D341Med (cell line): Measurements from ENCODE around the gene GRIA1.

Source experiments
- DNase-seq: peaks from one replicate; pipeline ENCODE4 v3.0.0; 2012; ENCODE audit warnings: low spot score

Gene GRIA1

DNA sequence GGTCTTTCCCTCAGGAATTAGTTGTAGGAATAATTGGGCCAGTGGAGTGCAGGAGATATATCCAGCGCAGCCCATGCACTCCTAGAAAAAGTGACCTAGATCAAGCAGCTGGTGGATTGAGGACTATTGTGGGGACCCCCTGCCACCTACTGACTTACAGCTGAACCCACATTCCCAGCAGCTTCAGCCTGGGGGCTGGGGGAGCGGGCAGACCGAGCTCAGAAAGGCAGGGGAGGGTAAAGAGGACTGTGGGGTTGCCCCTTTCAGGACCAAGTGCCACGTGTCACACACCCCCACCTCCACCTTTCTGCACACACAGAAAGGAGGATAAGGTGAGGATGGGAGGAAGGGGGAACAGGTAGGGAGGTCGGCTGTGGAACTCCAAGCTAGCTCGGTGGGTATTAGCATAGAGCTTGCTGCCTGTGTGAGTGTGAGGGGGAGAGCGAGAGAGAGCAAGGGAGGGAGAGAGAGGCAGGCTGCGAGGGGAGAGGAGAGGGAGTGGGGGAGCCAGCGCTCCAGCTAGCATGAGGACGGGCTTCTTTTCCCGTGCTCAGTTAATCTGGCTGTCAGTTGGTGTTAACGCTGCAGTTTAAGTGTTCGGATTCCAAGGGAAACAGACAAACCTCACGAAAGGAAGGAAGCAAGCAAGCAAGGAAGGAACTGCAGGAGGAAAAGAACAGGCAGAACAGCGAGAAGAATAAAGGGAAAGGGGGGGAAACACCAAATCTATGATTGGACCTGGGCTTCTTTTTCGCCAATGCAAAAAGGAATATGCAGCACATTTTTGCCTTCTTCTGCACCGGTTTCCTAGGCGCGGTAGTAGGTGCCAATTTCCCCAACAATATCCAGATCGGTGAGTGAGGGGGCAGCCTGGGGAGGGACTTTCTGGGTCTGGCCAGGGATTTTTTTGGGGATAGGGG is at the start of gene GRIA1:
Gene GRIA1 (plus strand): TSS at position 553 of the 920 bp plus-strand sequence.
- no peak for DNase-seq

DNA sequence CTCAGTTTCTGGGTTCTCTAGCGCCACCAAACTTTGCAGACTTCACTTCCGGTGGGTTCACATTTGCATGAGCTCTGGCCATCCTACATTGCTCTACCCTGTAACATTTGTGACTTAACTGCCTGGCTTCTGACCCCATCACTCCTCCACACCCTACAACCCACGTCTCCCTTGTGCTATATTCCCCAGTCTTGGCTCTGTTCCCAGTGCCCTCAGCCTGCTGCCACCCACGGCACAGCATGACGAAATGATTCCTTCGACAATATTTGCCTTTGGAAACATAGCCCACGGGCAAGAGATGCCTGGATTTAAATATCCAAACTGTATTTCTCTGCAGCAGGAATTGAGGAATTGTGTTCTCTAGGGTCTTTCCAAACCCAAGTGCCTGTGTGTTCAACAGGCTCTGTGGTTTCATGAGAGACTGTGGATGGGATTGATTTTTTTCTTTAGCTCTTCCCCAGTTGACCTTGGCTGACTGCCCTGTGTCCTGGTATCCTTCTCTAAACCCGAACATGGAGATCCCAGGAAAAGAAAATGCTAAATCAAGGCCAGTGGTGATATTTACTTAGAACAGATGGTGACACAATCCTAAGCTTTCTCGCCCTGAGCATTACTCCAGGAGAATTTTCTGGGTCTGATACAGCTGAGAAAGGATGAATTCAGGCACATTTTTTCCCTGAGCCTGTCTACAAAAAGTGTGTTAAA is 44.4 kb upstream of the GRIA1 start:
- DNase-seq: no peak

- no peak for DNase-seq
These were observed 42.9 kb upstream of the GRIA1 start for GRCh38 chr5:153447534-153447933.

DNA sequence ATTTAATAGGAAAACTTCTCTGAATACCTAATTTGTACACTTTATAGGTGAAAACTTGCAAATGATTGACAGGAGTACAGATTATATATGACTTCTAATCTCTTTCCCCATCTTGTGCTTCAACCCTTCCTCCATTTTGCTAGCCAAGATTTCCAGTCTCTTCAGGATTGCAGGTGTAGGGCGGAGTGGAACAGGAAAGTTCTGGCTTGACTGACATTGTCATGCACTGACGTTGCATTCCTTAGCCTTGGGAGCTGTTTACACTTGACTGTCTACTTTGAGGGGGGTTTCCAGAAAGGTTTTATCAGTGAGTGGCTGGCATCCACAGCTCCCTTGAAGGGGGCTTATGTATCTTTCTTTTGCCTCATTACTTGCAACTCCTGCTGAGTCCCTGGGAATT is 34.1 kb upstream of the GRIA1 start:
- DNase-seq: no peak

DNA sequence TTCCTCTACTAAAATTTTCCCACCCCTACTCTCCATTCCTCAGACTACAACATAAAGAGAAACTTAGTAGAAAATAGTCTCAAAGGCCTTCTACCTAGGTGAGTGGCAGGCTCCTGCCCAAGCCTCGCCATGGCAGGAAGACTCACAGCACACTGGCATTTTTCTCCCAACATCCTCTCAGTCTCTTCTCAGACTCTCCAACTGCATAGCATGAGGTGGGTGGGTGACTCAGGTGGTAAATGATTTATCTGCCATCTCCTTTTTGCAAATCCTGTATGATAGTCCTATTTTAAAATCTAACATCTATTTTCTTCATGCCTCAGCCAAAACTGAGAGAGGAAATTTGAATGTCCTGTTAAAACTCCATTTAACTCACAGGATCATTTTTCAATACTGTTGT is 33.5 kb upstream of the GRIA1 start:
- no peak for DNase-seq

GRCh38 chr5:153458268-153458667 is 32.2 kb upstream of the GRIA1 start:
- DNase-seq: no peak

DNA sequence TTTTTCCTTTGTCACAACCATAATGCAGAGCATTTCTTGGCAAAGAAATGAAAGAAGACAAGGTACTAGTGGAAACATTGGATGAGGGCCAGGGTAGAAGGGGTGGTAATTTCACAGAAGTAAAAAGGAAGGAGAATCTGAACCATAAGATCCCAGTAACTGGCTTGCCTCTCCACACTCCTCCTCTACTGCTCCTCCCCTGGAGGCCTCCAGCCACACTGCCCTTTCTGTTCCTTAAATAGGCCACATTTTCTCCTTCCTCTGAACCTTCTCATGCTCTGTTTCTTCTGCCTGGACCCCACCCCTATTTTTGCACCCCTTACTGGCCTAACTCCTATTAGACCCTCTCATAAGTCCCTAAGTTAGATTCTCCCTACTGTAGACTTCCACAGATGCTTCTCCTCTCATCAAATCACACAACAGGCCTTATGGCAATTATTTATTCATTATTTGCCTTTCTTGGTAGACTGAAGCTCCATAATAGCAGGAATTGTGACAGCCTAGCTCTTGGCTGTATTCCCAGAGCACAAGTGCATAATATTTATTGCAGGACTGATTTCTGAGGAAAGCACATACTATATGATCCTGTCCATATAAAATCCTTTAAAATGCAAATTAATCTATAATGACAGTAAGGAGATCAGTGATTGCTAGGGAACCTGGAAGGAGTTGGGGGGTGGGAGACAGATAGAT is 31.3 kb upstream of the GRIA1 start:
- DNase-seq: no peak

DNA sequence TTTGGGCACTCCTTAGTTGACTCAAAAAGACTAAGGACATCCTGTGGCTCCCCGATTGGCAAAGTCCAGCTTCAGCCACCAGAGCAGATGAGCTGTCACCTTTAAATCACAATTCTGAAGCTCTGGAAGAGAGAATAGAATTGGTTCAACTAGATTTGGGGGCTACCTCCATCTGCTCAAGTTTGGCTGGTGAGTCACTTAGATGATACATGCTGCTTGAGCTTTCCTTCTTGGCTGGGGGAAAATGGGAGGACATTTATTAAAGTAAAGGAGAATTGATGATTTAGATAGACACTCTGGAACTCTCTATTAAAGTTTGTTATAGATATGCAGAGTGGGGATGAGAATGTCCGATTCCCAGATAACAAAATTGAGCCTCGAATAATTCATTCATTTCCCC is 30.0 kb upstream of the GRIA1 start:
- DNase-seq: no peak

- no peak for DNase-seq
These were observed 29.1 kb upstream of the GRIA1 start for GRCh38 chr5:153461341-153461740.

GRCh38 chr5:153463806-153464205 is 26.7 kb upstream of the GRIA1 start:
- no peak for DNase-seq

- no peak for DNase-seq
These were observed 22.9 kb upstream of the GRIA1 start for GRCh38 chr5:153467546-153467945.

DNA sequence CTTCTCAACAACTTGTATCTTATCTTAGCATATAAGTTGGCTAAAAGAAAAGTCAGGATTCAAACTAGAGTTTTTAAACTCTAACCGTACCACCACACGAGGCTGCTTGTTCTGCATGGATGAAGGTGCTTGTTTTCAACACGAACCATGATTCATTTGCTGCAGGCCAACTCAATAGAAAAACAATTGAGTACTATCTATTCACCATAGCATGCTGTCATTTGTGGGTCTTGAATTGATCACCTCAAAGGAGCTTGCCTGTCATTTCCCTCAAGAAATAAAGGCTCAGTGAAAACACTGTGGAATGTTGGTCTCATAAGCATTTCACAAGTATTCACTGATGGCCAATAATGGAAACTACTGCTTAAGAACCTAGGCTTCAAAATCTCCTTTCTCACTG is 21.0 kb upstream of the GRIA1 start:
- no peak for DNase-seq

DNA sequence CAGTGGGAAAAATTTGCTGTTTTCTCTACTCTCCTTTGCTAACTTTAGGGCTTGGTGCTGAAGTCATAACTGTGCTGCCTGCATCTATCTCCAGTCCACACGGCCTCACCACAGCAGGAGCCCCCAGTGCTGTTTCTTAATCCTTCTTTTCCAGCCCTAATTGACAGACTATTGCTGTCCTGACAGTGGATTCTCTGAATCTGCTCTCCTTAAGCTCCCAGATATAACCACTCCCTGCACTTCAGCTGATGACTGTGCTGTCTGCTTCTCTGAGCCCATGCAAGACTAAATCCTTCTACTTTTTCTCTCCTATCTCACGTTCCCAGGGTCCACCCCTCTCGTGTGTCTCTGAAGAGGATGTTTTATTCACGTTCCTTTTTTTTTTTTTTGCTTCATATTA is 19.7 kb upstream of the GRIA1 start:
- DNase-seq: no peak

DNA sequence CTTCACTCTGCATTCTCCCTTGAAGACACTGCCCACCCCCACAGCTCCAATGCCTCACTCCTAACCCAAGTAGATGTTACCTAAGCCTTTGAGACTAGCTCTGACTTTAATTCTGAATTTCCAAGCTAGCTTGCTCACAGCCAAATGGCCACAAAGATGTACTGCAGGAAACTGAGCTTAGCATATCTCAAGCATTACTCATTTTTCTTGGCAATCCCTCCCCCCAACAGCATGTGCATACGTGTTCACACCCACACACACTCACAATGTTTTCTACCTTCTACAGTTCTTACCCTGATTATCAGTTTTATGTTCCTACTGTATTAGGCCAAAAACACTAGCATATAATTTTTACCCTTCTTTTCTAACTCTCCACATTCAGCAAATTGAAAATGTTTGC is 13.7 kb upstream of the GRIA1 start:
- DNase-seq: no peak

DNA sequence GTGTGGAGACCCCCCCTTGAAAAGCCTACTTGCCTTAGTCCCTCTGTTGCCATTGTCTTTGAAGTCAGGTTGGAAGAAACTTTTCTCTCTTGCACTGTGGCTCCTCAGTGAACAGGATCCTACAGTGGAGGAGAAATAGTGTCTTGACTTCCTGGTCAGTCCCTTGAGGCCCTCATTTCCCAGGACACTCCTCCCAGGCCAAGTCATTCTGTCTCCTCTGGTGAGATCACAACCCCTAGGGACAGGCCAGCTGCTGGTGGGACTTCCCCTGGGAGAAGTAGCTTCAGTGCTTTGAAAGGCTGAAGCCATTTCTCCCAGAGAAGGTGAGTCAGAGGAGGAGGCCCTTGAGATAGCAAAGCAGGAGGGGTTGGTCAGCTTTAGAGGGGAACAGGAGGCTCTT is 10.1 kb upstream of the GRIA1 start:
- DNase-seq: no peak

- DNase-seq: no peak
These were observed 7.0 kb upstream of the GRIA1 start for GRCh38 chr5:153483482-153483881.

DNA sequence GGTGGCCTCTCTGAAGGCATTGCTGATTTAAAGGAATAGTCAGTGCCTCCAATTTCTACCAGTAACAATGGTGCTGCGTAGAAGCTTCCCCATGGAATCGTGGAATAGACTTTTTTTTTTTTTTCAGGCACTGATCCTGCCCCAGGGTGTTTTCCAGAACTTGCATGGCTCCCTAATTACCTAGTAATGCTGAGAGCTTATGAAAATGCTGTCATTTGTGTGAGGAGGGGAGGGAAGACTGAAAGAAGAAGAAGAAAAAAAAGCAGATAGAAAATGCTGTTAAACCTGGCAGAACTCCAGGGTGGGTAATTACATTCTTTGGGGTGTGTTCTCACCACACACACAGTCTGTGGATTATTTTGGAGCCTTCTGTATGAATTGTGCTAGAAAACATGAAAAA is 4.8 kb upstream of the GRIA1 start:
- no peak for DNase-seq

DNA sequence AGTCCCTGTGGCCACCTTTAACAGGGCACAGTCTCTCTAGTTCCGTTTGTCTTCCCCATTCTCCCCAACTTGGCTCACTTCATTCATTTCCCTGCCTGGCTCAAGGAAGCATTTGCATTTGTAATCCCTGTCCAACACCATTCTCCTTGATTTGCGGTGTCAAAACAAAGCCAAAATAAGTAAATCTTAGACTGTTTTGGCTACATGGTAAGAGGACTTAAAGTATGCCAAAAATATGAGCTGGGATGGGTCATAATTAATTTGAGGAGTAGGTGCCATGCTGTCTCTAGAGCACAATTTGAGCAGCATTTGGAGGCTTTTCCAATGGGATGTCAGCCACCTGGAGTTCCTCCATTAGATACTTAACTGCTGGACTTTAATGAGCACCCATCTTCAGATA is 3.7 kb upstream of the GRIA1 start:
- DNase-seq: no peak

DNA sequence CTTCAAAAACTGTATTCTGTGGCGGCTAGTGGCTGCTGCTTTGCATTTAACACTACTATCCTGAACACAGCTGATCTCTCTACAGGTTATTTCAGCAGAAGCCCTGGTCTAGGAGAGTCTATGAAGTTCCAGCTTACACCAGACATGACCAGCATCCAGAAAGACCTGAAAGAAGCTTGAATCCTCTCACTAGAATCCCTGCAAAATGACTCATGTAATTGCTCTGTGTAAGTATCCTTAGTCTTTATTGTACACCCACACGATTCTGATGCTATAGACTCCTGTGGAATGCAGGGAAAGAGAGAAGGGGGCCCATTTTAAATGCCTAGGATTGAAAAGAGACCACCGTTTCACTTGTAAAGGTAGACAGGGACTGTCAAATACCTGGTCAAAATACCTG is 859 bp upstream of the GRIA1 start:
- no peak for DNase-seq

DNA sequence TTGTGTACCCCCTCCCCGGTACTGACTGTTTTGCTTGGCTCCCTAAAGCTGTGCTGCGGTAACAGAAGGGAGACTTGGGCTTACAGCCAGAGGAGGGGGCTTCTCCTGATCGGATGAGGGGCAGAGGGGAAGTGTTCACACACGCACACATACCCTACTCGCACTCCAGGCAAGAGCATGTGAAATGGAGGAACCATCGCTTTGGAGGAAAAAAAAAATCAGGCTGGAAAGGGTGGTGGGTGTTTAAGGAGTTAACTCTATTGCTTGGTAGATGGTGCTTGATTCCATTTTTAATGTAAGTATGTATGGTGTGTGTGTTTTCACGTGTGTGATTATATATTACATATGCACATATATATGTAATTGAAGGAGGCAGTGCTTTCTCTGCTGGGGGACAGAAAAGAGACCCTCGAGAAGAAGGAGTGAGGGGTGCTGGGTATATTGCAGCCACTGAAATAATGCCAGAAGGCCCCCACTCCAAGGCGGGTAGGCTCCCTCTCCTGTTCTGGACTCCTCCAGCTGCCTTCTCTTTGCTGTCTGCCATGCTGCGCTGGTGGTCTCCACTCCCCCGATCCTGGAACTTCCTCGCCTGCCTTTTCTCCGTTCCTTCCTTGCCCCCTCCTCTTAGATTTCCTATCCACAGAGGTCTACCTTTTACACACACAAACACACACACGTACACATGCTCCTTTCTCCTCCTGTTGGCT is 721 bp downstream of the GRIA1 start:
- DNase-seq: no peak

GRCh38 chr5:153491856-153492255 is 1.4 kb downstream of the GRIA1 start:
- no peak for DNase-seq

DNA sequence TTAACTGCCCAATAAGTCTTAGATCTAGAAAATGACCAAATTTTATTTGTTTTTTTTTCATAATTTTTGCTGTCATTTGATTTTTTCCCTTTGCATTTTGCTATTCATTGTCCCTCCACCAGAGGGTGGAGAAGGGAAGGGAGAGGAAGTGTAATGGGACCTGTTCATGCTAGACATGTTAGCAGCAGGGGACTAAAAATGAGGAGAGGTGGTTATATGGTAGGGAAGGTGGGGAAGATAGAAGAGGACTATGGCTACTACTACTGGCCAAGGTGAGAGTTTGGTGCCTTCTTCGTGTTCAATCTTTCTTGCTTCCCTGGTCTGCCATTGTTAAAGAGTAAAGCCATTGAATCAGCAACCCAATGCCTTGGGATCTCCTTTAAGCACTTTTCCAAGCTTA is 6.4 kb downstream of the GRIA1 start:
- DNase-seq: peak; percentile 47
